Suprapubic skin (tissue), 4 donors: ENCODE results near the gene MINDY4. TPM values are rescaled to one million over a fixed set of nuclear protein-coding genes. Genes with fewer than 3 reads are reported as not detected.

Experiments
- DNase-seq, 2 donors: peaks; one replicate each; pipeline ENCODE4 v3.0.0-alpha.2; 2019; ENCODE audit warnings: low spot score in 2 of 2
- H3K27ac ChIP-seq: fragments of 200-600 bp; sonication (generic); one replicate; pipeline ENCODE4 v1.5.1; 2019
- H3K27me3 ChIP-seq: fragments of 200-600 bp; sonication (generic); one replicate; pipeline ENCODE4 v1.5.1; 2019
- H3K36me3 ChIP-seq: fragments of 200-600 bp; sonication (generic); one replicate; pipeline ENCODE4 v1.5.1; 2019
- H3K4me1 ChIP-seq: fragments of 200-600 bp; sonication (generic); one replicate; pipeline ENCODE4 v1.5.1; 2019
- H3K4me3 ChIP-seq: fragments of 200-600 bp; sonication (generic); one replicate; pipeline ENCODE4 v1.5.1; 2019; ENCODE audit warnings: mild to moderate bottlenecking
- H3K9me3 ChIP-seq: fragments of 200-600 bp; sonication (generic); one replicate; pipeline ENCODE4 v1.5.1; 2019
- CTCF ChIP-seq, 2 donors: fragments of 200-600 bp in 1 of 2; fragments of 450-650 bp in 1 of 2; sonication (generic) in 1 of 2; IDR thresholded peaks; one replicate each; pipeline ENCODE4 v1.5.1; 2016 to 2019; ENCODE audit warnings: antibody characterized with exemption in 2 of 2, mild to moderate bottlenecking in 1 of 2, moderate library complexity in 1 of 2
- EP300 ChIP-seq: sonication (generic); formaldehyde crosslinking; IDR thresholded peaks from one replicate; pipeline ENCODE4 v1.6.1; 2017; ENCODE audit warnings: antibody characterized with exemption
- POLR2A ChIP-seq, 2 donors: fragments of 450-650 bp; IDR thresholded peaks; one replicate each; pipeline ENCODE4 v1.6.1; 2017; ENCODE audit warnings: antibody characterized with exemption in 2 of 2, mild to moderate bottlenecking in 2 of 2, moderate library complexity in 2 of 2
- POLR2AphosphoS5 ChIP-seq, 3 donors: sonication (generic); formaldehyde crosslinking; IDR thresholded peaks; one replicate each; pipeline ENCODE4 v1.6.1; 2017; ENCODE audit warnings: antibody characterized with exemption in 3 of 3
- WGBS: methylation state at CpG from one replicate; pipeline ENCODE4 v1.1.5; 2018; 5-methylcytosine and 5-hydroxymethylcytosine counted together
- total RNA-seq, 4 donors: library from RNA; depleted of rRNA; stranded (reverse); fragments of >200 nt; gene quantifications; one replicate each; pipeline ENCODE4 v1.1.0, GENCODE V29; 2016

The MINDY4 gene
- total RNA-seq, 4 donors from 2014 or later, result 4.6 to 10.5 (median 6.1) TPM

GRCh38 chr7:30810986-30811385 lies 39.8 kb downstream of the MINDY4 start:
- no peaks in the 10 kb centered on the region for H3K9me3 ChIP-seq
- no peak overlapping the region for H3K27ac ChIP-seq
- no peaks in the 10 kb centered on the region for H3K36me3 ChIP-seq
- peaks cover 13% of the 10 kb centered on the region for H3K4me1 ChIP-seq
- DNase-seq, result no peak
- 96% methylated on average over 5 of the region's 5 CpGs for WGBS
- H3K4me3 ChIP-seq, result no peak overlapping the region
- no peaks in the 10 kb centered on the region for H3K27me3 ChIP-seq
- TF ChIP-seq POLR2A (IDR thresholded peaks at IDR 0.05) (no peak), EP300 (no peak), CTCF (IDR thresholded peaks at IDR 0.05) (no peak), POLR2AphosphoS5 (IDR thresholded peaks at IDR 0.05) (no peak)

DNA sequence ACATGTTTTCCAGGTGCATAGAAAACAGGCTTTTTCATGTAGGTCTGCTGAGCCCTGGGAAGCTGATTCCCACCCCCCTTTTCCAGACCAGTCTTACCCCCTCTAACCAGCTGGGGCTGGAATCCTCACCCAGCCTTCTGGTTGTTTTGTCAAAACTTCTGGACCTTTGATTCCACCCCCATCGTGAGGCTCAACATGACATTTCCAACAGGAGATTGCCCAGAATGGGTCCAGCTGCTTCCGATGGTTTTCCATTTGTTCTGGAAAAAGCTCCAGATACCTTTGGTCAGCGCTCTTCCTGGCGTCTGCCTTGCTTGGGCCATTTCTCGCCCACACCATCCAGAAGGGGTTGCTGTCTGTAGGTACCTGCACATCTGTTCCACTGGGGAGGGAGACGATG lies 41.5 kb downstream of the MINDY4 start:
- Histone ChIP-seq H3K27me3 (no peaks in the 10 kb centered on the region), H3K36me3 (no peaks in the 10 kb centered on the region), H3K27ac (no peak overlapping the region), H3K9me3 (no peaks in the 10 kb centered on the region), H3K4me1 (peaks cover 26% of the 10 kb centered on the region), H3K4me3 (no peak overlapping the region)
- no peak for DNase-seq
- TF ChIP-seq EP300 (no peak), POLR2AphosphoS5 (IDR thresholded peaks at IDR 0.05) (no peak), POLR2A (IDR thresholded peaks at IDR 0.05) (no peak), CTCF (IDR thresholded peaks at IDR 0.05) (no peak)
- 90% methylated on average over 6 of the region's 6 CpGs for whole genome bisulfite sequencing

GRCh38 chr7:30813466-30813865 lies 42.2 kb downstream of the MINDY4 start:
- no peak for DNase-seq
- Histone ChIP-seq H3K27me3 (no peaks in the 10 kb centered on the region), H3K9me3 (no peaks in the 10 kb centered on the region), H3K36me3 (no peaks in the 10 kb centered on the region), H3K27ac (peak overlapping the region; percentile 42), H3K4me3 (no peak overlapping the region), H3K4me1 (peaks cover 29% of the 10 kb centered on the region)
- WGBS, result 79% methylated on average over 4 of the region's 4 CpGs
- TF ChIP-seq POLR2AphosphoS5 (IDR thresholded peaks at IDR 0.05) (no peak), EP300 (no peak), CTCF (IDR thresholded peaks at IDR 0.05) (no peak), POLR2A (IDR thresholded peaks at IDR 0.05) (no peak)

- no peaks in the 10 kb centered on the region for H3K9me3 ChIP-seq
- WGBS, result 53% methylated on average over 4 of the region's 4 CpGs
- H3K27ac ChIP-seq, result peak overlapping the region; percentile 75
- no peaks in the 10 kb centered on the region for H3K27me3 ChIP-seq
- H3K4me1 ChIP-seq, result peaks cover 29% of the 10 kb centered on the region
- no peaks in the 10 kb centered on the region for H3K36me3 ChIP-seq
- DNase-seq, result peak in 1 of 2 donors; percentile 74
- H3K4me3 ChIP-seq, result no peak overlapping the region
- no peak for TF ChIP-seq EP300
- peak in 1 of 3 donors; percentile 39 for TF ChIP-seq POLR2AphosphoS5 (IDR thresholded peaks at IDR 0.05)
- no peak for TF ChIP-seq CTCF (IDR thresholded peaks at IDR 0.05)
These were observed 43.6 kb downstream of the MINDY4 start for GRCh38 chr7:30814700-30815387.

GRCh38 chr7:30815388-30815854 lies 44.2 kb downstream of the MINDY4 start:
- TF ChIP-seq CTCF (IDR thresholded peaks at IDR 0.05) (no peak), POLR2A (IDR thresholded peaks at IDR 0.05) (no peak), EP300 (no peak), POLR2AphosphoS5 (IDR thresholded peaks at IDR 0.05) (no peak)

More at GRCh38 chr7:30815388-30815854, 44.2 kb downstream of the MINDY4 start:
- no peak for DNase-seq
- WGBS, result 50% methylated on average over 3 of the region's 3 CpGs
- peaks cover 29% of the 10 kb centered on the region for H3K4me1 ChIP-seq
- H3K27me3 ChIP-seq, result no peaks in the 10 kb centered on the region
- no peaks in the 10 kb centered on the region for H3K9me3 ChIP-seq
- peak overlapping the region; percentile 75 for H3K27ac ChIP-seq
- no peaks in the 10 kb centered on the region for H3K36me3 ChIP-seq
- H3K4me3 ChIP-seq, result no peak overlapping the region
